Osteoblast (primary cell): ENCODE data around the gene WFDC1. TPM values are rescaled to one million over a fixed set of nuclear protein-coding genes. Genes with fewer than 3 reads are reported as not detected.

Experiments used
- DNase-seq: peaks from one replicate; pipeline ENCODE4 v3.0.0; 2011; ENCODE audit warnings: low spot score, mixed read lengths; ENCODE audit not compliant: insufficient read length; ENCODE audit errors: missing footprints
- H2AFZ ChIP-seq: 2 replicates; pipeline ENCODE4 v1.6.0; 2011; ENCODE audit warnings: mild to moderate bottlenecking, low read length
- H3K27ac ChIP-seq: 2 replicates; pipeline ENCODE4 v1.5.1; 2011; ENCODE audit warnings: mild to moderate bottlenecking, low read depth, low read length, moderate library complexity
- H3K27me3 ChIP-seq: 2 replicates; pipeline ENCODE4 v1.6.0; 2012; ENCODE audit warnings: mild to moderate bottlenecking, control low read depth, inconsistent platforms, low read length, moderate library complexity; ENCODE audit not compliant: insufficient read depth
- H3K36me3 ChIP-seq: 2 replicates; pipeline ENCODE4 v1.5.1; 2011; ENCODE audit warnings: mild to moderate bottlenecking, low read length, control low read depth, moderate library complexity; ENCODE audit not compliant: insufficient read depth
- H3K4me1 ChIP-seq: 2 replicates; pipeline ENCODE4 v1.5.1; 2011; ENCODE audit warnings: mild to moderate bottlenecking, low read length, control low read depth, moderate library complexity; ENCODE audit not compliant: insufficient read depth
- H3K4me2 ChIP-seq: 2 replicates; pipeline ENCODE4 v1.6.0; 2011; ENCODE audit warnings: mild to moderate bottlenecking, low read length; ENCODE audit not compliant: insufficient read depth
- H3K4me3 ChIP-seq: fragments of 200-600 bp; sonication (generic); 3 replicates; pipeline ENCODE4 v1.5.1; 2012; ENCODE audit warnings: mild to moderate bottlenecking, low read length, inconsistent platforms; ENCODE audit not compliant: insufficient read depth
- H3K79me2 ChIP-seq: 2 replicates; pipeline ENCODE4 v1.6.0; 2012; ENCODE audit warnings: mild to moderate bottlenecking, low read length, control low read depth, inconsistent platforms; ENCODE audit not compliant: insufficient read depth
- H3K9me3 ChIP-seq: 2 replicates; pipeline ENCODE4 v1.5.1; 2011; ENCODE audit warnings: low read depth, low read length, control low read depth
- H4K20me1 ChIP-seq: 2 replicates; pipeline ENCODE4 v1.6.0; 2012; ENCODE audit warnings: mild to moderate bottlenecking, low read length, control low read depth; ENCODE audit not compliant: insufficient read depth
- total RNA-seq: library from RNA; depleted of rRNA; stranded (reverse); fragments of >200 nt; gene quantifications from 2 replicates; pipeline ENCODE4 v1.2.3, GENCODE V29; 2012
- TF ChIP-seq, protein P1 (sequence below): IDR thresholded peaks from 2 replicates; pipeline ENCODE4 v1.5.1; 2011; ENCODE audit warnings: mild to moderate bottlenecking, low read depth, low read length, moderate library complexity; ENCODE audit errors: extremely low read depth

Gene WFDC1
- total RNA-seq, 1 donor, result not detected

DNA sequence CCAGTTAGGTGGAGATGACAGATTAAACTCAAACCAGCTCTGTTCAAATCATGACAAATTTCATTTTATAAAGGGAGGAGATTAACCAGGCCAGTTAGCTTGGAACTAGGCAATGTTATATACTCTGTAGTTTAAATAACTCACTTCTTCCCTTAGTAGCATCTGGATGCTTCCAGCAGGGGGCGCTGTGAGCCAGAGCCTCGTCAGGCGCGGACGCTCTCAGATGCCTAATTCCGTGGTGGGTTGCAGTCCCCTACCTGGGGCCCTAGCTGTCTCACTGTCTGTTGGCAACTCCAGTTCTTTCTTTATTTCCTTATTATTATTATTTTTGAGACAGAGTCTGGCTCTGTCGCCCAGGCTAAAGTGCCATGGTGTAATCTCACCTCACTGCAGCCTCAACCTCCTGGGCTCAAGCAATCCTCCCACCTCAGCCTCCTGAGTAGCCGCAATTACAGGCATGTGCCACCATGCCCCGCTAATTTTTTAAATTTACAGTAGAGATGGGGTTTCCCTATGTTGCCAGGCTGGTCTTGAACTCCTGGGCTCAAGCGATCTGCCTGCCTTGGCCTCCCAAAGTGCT is 17.3 kb upstream of the WFDC1 start:
- no peak overlapping the region for H2AFZ ChIP-seq
- no peaks in the 10 kb centered on the region for H4K20me1 ChIP-seq
- H3K4me1 ChIP-seq, result no peaks in the 10 kb centered on the region
- no peaks in the 10 kb centered on the region for H3K36me3 ChIP-seq
- no peaks in the 10 kb centered on the region for H3K79me2 ChIP-seq
- TF ChIP-seq, protein P1, sequence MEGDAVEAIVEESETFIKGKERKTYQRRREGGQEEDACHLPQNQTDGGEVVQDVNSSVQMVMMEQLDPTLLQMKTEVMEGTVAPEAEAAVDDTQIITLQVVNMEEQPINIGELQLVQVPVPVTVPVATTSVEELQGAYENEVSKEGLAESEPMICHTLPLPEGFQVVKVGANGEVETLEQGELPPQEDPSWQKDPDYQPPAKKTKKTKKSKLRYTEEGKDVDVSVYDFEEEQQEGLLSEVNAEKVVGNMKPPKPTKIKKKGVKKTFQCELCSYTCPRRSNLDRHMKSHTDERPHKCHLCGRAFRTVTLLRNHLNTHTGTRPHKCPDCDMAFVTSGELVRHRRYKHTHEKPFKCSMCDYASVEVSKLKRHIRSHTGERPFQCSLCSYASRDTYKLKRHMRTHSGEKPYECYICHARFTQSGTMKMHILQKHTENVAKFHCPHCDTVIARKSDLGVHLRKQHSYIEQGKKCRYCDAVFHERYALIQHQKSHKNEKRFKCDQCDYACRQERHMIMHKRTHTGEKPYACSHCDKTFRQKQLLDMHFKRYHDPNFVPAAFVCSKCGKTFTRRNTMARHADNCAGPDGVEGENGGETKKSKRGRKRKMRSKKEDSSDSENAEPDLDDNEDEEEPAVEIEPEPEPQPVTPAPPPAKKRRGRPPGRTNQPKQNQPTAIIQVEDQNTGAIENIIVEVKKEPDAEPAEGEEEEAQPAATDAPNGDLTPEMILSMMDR, result peak; percentile 87
- H3K4me2 ChIP-seq, result no peak overlapping the region
- H3K4me3 ChIP-seq, result no peak overlapping the region
- no peaks in the 10 kb centered on the region for H3K9me3 ChIP-seq
- no peak overlapping the region for H3K27ac ChIP-seq
- H3K27me3 ChIP-seq, result peaks cover 15% of the 10 kb centered on the region
- peak; percentile 88 for DNase-seq

DNA sequence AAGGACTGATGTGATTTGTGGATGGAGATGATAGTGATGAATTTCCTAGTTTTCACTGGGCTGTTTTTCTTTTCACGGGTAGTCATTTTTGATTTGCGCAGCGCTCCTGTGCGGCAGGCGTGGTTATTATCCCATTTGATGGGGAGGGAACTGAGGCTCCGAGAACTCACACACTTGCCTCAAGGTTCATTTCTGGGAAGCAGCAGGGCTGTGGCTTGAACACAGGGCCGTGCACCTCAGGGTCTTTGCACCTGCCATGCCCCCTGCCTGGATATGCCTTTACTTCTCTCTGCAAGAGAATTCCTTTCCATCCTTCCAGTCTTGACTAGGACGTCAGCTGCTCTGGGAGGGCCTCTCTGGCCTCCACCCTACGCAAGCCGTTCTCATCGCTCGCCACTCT is 16.3 kb upstream of the WFDC1 start:
- no peaks in the 10 kb centered on the region for H4K20me1 ChIP-seq
- H3K27me3 ChIP-seq, result peaks cover 15% of the 10 kb centered on the region
- H3K4me3 ChIP-seq, result no peak overlapping the region
- H2AFZ ChIP-seq, result no peak overlapping the region
- no peak for DNase-seq
- TF ChIP-seq, protein P1, result no peak
- H3K4me1 ChIP-seq, result no peaks in the 10 kb centered on the region
- no peaks in the 10 kb centered on the region for H3K36me3 ChIP-seq
- no peak overlapping the region for H3K27ac ChIP-seq
- H3K4me2 ChIP-seq, result no peak overlapping the region
- no peaks in the 10 kb centered on the region for H3K9me3 ChIP-seq
- no peaks in the 10 kb centered on the region for H3K79me2 ChIP-seq

DNA sequence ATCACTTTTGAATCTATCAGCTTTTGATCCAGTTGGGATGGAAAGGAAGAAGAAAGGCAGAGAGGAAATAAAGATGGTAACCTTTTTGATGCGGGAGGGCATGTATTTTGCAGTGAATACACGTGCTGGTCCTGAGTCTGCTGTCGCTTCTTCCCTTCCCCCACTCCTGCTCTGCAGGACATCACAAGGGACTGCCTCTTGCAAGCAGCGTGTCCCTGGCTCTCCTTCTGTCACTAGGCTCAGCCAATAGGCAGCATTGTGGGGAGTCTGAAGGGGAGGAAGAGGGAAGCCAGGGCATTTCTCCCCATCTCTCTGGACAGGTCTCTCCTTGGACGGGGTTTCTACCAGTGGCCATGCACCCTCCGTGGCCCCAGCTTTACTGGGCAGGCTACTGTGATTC is 15.7 kb upstream of the WFDC1 start:
- Histone ChIP-seq H2AFZ (no peak overlapping the region), H3K9me3 (no peaks in the 10 kb centered on the region), H3K4me2 (no peak overlapping the region), H3K4me3 (no peak overlapping the region), H3K27ac (no peak overlapping the region), H3K27me3 (peaks cover 15% of the 10 kb centered on the region), H4K20me1 (no peaks in the 10 kb centered on the region), H3K79me2 (no peaks in the 10 kb centered on the region), H3K36me3 (no peaks in the 10 kb centered on the region), H3K4me1 (no peaks in the 10 kb centered on the region)
- DNase-seq, result no peak
- TF ChIP-seq, protein P1, result no peak

DNA sequence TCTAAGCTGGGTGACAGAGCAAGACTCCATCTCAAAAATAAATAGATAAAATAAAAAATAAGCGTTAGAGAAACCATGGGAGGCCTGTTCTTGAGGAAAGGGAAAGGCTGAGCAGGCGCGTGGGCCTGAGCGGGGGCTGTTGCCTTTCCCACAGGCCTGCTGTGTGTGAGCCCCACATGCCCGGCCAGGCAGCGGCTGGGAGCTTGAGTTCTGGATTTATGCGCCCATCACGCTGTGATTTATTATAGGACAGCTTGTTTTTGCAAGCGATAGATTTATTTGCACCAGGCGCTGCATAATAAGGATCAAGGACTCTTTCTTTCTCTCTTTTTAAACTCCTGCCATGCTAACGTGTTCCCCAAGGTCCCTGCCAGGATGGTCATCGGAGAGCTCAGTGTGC is 14.8 kb upstream of the WFDC1 start:
- peaks cover 15% of the 10 kb centered on the region for H3K27me3 ChIP-seq
- TF ChIP-seq, protein P1, result no peak
- no peaks in the 10 kb centered on the region for H4K20me1 ChIP-seq
- DNase-seq, result no peak
- no peaks in the 10 kb centered on the region for H3K36me3 ChIP-seq
- no peaks in the 10 kb centered on the region for H3K9me3 ChIP-seq
- H3K4me3 ChIP-seq, result no peak overlapping the region
- no peak overlapping the region for H2AFZ ChIP-seq
- no peaks in the 10 kb centered on the region for H3K79me2 ChIP-seq
- H3K4me1 ChIP-seq, result no peaks in the 10 kb centered on the region
- H3K4me2 ChIP-seq, result no peak overlapping the region
- H3K27ac ChIP-seq, result no peak overlapping the region
